ENCODE results near the gene ARL2BP.

Gene ARL2BP

GRCh38 chr16:57235128-57236021 is 9.7 kb upstream of the ARL2BP start:
- no peak for DNase-seq

DNA sequence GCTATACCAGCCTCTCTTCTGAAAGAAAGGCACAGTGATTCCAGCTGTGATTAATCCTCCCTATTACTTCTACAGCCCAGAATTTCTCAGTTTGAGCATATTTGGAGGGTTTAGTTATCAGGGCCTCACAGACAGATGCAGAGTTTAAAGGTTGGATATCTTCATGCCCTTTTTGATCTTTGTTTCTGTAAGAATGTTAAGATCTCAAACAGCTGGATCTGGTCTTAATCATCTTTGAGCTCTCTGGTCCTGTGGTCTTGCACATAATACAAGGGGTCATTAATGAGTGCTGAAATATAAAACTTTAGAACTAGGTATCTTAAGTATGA is 9.1 kb upstream of the ARL2BP start:
- no peak for DNase-seq

GRCh38 chr16:57238682-57239081 is 6.4 kb upstream of the ARL2BP start:
- no peak for DNase-seq

GRCh38 chr16:57239107-57239506 is 6.0 kb upstream of the ARL2BP start:
- DNase-seq: no peak

DNA sequence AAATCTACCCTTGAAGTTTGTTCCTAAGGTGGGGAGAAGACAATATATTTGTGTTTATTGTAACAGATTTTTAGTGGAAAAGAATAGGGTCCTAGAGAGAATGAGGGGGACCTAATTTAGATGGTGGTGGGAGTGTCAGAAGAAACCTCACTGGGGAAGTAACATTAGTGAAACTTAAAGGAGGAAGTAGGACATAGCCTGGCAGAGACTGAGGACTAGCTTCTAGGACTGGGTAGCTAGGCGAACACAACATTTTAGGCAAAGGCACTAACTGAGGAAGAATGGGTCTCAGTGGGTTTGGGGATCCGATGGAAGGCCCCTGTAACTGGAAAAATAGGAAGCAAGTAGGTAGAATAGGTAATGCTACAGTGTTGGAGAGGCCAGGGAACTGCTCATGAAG is 4.2 kb upstream of the ARL2BP start:
- DNase-seq: no peak

DNA sequence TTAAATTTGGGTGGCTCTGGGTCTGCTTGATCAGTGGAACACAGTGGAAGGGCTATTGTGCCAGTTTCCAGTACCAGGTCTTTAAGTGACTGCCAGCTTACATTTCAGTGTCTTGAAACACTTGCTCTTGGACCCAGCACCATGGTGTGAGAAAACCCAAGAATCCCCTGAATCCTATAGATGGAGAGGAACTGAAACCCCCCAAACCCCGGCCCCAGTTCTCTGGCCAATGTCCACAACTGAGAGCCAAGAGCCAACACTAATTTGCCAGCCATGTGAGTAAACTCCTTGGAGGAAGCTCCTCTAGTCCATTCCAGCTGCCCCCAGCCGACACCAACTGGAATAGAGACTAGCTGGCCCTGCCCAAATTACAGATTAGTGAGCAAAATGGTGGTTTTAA is 2.4 kb upstream of the ARL2BP start:
- DNase-seq: no peak

DNA sequence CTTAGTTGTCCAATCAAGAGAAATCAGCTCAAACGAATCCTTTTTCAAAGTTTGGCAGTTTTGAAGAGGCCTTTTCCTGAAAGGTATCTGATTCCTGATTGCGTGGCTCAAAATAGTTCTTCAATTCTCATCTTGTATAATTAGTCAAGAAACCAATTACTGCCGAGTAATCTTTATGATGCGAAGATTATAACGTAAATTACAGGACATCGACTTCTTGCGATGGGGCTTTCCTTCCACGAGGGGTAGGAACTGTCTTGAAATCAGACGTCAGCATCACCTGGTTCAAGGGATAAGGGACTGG is 644 bp upstream of the ARL2BP start:
- DNase-seq: no peak

GRCh38 chr16:57245472-57246113 is 534 bp downstream of the ARL2BP start:
- no peak for DNase-seq

DNA sequence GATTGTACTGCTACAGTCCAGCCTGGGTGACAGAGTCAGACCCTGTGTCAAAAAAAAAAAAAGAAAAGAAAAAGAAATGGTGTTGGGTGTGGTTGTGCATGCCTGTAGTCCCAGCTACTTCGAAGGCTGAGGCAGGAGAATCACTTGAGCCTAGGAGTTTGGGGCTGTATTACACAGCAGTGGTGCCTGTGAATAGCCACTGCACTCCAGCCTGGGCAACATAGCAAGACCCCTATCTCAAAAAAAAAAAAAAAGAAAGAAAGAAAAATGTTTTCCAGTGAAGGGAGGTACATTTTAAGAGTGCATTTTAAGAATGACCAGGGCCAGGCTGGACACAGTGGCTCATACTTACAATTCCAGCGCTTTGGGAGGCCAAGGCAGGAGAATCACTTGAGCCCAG is 6.3 kb downstream of the ARL2BP start:
- no peak for DNase-seq

DNA sequence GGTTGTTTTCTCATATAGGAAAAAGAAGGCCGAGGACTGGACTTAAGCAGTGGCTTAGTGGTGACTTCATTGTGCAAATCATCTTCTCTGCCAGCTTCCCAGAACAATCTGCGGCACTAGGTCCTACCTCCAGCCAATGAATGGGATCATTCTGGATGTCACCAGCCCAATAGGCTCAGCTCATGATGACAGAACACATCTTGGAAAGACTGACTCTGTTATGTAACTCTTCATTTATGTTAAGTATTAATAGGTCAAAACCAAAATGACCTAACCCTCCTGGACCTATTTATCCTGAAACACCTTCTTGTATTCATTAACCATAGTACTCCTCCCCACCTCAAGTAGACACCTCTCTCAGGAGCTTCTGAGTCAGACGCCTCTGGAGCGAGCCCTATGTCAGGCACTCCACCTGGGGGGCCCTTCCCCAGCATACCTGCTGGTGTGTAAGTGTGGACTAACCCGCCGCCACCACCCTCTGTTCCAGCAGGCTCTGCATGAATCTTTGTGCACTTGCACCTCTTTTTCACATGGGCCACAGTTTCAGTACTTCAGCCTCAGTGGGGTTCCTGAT is 7.2 kb downstream of the ARL2BP start:
- no peak for DNase-seq

DNA sequence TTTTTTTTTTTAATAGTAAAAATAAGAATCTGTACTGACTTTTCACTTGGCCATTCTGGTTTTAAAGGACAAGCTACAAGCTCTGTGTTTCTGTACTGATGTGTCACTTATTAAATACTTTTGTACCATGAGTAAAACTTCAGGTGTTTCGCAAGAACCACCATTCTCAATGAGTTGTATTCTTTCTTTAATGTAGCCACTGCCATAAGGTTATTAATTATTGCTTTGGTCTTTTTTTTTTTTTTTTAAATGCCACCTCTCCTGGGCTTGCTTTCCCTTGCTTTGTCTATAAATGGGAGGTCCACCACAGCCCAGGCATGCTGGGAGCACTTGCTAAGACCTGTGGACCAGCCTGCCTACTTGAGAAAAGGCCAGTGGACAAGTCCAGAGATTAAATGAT is 8.4 kb downstream of the ARL2BP start:
- no peak for DNase-seq

DNA sequence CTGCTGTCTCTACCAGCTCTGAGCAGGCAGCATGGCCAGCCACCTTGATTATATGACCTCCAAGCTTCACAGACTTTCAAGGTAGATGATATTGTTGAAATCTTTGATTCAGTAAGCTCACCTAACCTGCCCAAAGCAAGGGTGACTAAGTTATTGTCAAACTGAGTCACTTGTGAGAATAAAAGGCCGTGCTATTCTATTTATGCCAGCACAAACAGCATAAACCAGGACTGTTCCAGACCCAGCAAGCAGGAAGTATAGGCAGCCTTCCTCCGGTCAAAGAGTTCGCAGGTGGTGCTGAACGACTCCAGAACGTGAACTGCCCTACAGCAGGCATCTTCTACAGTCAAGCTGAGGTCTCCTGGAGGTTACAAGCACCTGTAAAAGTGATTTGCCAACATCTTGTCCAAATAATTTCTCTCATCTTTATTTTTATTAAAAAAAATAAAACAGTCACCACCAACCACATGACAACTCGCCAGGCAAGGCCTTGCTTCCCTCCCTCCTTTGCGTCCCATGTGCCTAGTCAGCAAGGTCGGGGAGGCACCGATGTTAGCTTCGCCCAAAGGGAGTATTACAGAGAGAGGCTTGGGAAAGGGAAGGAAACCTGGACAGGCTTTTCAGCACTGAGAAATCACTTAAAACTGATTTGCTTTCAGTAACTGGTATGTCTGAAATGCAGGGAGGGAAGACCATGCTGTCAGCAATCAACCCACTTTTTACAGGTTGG is 10.8 kb downstream of the ARL2BP start:
- no peak for DNase-seq

- no peak for DNase-seq
Measured at GRCh38 chr16:57256601-57257395, 11.7 kb downstream of the ARL2BP start.

GRCh38 chr16:57257455-57258070 is 12.5 kb downstream of the ARL2BP start:
- no peak for DNase-seq

DNA sequence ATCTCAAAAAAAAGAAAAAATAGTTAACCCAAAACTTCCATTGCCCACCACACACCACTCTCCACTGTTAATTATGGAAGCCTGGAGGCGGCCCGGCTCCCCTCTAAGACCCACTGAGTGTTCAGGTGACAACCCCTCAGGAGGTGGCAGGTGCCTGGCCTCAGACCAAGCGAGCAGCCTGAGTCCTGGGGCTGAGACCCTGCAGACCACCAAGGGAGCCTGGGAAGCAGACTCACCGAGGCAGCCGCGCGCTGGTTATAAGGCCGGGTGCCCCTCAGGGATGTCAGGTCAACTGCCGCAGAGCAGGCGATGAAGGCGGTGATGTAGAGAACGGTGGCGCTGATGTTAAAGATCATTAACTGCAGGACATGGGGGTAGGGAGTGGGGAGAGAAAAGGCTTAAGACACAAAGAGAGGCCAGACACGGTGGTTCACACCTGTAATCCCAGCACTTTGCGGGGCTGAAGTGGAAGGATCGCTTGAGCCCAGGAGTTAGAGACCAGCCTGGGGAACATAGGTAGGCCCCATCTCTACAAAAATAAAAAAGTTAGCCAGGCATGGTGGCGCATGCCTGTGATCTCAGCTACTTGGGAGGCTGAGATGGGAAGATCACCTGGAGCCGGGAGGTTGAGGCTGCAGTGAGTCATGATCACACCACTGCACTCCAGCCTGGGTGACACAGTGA is 13.3 kb downstream of the ARL2BP start:
- DNase-seq: no peak

DNA sequence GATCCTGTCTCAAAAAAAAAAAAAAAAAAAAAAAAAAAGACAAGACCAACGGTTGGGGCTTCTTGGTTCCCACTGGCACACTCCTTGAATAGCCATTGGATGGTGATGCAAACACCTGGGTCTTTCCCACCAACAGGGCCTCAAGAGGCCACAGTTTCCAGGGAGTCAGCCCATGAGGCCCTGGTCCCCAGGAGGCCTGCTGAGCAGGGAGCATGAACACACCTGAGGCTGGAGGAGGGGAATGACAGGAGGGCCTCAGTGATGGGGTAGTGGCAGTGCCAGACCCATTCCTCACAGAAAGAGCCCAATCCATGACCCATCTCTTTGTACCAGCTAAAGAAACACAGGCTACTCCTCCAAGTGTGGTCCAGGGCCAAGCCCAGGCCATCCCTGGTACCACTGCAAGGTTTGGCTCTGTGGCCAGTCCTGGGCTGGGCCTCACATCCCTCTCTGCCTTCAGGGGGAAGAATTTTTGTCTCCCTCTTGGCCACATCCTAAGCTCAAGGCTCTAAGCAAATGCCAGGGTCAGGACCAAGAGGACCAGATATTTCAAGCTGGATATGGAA is 13.9 kb downstream of the ARL2BP start:
- DNase-seq: no peak

DNA sequence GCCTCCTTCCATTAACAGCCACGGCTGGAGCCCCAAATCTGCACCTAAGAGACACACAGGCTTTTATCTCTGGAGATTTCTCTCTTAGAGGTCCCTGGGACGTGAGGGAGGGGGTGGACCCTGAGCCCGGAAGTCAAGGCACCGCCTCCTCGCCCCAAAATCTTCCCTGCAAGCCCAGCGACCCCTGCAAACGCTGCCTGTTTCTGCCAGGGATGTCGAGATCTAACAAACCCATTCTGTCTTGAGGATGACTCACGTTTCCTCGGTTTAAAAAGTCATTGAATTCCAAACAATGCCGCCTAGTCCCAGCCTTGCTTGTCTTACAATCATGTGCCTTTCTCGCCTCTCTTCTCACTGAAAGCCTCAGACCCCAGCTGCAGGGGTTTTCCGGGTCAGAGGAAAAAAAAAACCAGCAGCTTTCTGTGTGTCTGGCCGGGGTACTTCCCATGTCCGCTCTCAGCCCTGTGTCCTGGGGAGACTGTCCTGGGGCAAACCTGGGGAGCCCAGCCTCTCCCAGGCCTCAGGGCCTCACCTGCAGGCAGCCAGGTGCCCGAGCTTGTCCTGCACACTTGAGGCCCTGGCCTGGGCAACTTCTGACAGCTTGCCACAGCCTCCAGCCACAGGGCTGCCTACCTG is 15.4 kb downstream of the ARL2BP start:
- no peak for DNase-seq

- no peak for DNase-seq
Measured at GRCh38 chr16:57261806-57262205, 16.7 kb downstream of the ARL2BP start.

- DNase-seq: no peak
Measured at GRCh38 chr16:57262841-57263540, 17.9 kb downstream of the ARL2BP start.
